ENCODE data around the gene TTLL4.

The TTLL4 gene

GRCh38 chr2:218782528-218782844 is 71.9 kb downstream of the TTLL4 start:
- DNase-seq (ENCODE audit: low read depth in 2 of 2), result no peak

- DNase-seq (ENCODE audit: low read depth in 2 of 2), result no peak
These were observed 73.1 kb downstream of the TTLL4 start for GRCh38 chr2:218783688-218784087.

GRCh38 chr2:218785103-218785502 is 74.5 kb downstream of the TTLL4 start:
- DNase-seq (ENCODE audit: low read depth in 2 of 2), result no peak

- no peak for DNase-seq (ENCODE audit: low read depth in 2 of 2)
These were observed 75.5 kb downstream of the TTLL4 start for GRCh38 chr2:218786133-218786532.

GRCh38 chr2:218788529-218789255 is 78.1 kb downstream of the TTLL4 start:
- no peak for DNase-seq (ENCODE audit: low read depth in 2 of 2)

DNA sequence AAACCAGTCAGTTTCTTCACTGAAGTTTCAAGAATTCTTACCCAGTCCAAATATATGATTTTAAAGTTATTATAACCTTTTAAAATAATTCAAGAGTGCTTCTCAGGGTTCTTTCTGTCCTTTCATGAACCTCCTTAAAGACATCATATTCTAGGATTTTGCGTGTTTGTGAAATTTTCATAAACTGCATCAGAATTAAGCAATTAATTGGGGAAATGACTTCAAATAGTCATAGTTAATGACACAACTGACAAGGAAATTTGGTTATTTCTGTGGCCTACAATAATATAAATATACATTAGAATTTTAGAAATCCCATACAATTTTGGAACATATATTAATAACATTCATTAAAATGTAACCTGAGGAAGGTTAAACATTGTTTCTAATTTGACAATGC is 81.8 kb downstream of the TTLL4 start:
- DNase-seq (ENCODE audit: low read depth in 2 of 2), result no peak

DNA sequence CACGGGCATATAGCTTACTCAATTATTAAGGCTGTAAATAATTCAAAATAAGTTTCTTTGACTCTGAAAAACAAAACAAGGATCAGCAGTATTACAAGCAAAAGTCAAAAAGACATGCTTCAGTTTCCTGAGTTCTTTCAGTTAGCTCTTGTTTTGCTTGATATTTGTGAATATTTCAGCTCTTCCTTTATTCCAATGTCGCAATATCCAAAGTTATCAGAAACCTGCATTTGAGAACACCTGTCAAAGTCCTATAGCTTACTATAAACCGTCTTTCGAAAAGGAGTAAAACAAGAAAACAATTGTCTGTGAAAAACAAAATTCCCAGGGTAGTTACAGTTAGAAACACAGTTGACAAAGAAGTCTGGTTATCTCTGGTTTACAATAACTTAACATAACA is 86.1 kb downstream of the TTLL4 start:
- DNase-seq (ENCODE audit: low read depth in 2 of 2), result no peak

GRCh38 chr2:218798767-218799504 is 88.3 kb downstream of the TTLL4 start:
- no peak for DNase-seq (ENCODE audit: low read depth in 2 of 2)

- no peak for DNase-seq (ENCODE audit: low read depth in 2 of 2)
These were observed 89.4 kb downstream of the TTLL4 start for GRCh38 chr2:218799990-218800389.

DNA sequence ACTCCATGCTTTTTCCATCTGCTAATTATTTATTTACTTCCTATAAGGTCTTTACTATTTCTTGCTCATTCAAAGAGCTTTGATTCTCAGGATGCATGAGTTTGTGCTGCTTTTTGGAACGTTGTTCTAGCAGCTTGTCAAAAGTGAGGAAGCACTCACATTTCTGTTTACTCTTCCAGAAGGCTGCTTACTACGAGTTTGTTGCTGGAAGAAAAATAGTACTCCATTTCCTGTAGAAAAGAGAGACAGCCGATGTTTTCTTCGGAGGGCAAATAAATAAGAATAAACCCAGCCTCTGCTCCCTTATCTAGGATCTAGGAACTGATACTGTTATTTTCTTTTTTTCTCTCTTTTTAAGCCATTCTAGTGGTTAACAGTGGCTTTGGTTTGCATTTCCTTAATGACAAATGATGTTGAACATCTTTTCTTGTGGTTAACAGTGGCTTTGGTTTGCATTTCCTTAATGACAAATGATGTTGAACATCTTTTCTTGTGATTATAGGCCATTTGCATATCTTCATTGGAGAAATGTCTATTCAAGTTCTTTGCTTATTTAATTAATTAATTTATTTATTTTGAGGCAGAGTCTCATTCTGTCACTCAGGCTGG is 91.9 kb downstream of the TTLL4 start:
- DNase-seq (ENCODE audit: low read depth in 2 of 2), result no peak

- DNase-seq (ENCODE audit: low read depth in 2 of 2), result no peak
These were observed 94.2 kb downstream of the TTLL4 start for GRCh38 chr2:218804817-218805216.
